ENCODE measurements around the gene TTPAL. TPM values are rescaled to one million over a fixed set of nuclear protein-coding genes. Genes with fewer than 3 reads are reported as not detected.

TTPAL gene
- total RNA-seq, 1 experiment from 2014 or later = 20.4 TPM

- Histone ChIP-seq H3K27ac (ENCODE audit: low read depth, low read length) (no peak overlapping the region), H3K9me2 (ENCODE audit: insufficient read depth) (no peaks in the 10 kb centered on the region), H3K27me3 (ENCODE audit: insufficient read depth, low read length) (no peaks in the 10 kb centered on the region), H2AFZ (ENCODE audit: low read depth, low read length, poor library complexity, severe bottlenecking) (peak overlapping the region; percentile 91), H3K4me2 (ENCODE audit: low read length) (no peak overlapping the region), H4K20me1 (ENCODE audit: insufficient read depth) (no peaks in the 10 kb centered on the region), H3K79me2 (ENCODE audit: insufficient read depth, low read length) (peaks cover 30% of the 10 kb centered on the region), H3K4me3 (replicated peaks in 1 of 2; ENCODE audit: low read depth in 1 of 2, low read length in 2 of 2) (no peak overlapping the region), H3K4me1 (ENCODE audit: control insufficient read depth in 1 of 2, insufficient read depth in 2 of 2, low read length in 2 of 2) (peaks cover 7 to 29% of the 10 kb centered on the region in 2 experiments), H3K9ac (ENCODE audit: low read length) (no peak overlapping the region), H3K9me3 (ENCODE audit: control insufficient read depth in 1 of 2, insufficient read depth in 1 of 2, low read depth in 1 of 2, low read length in 2 of 2) (no peaks in the 10 kb centered on the region), H3K36me3 (ENCODE audit: control insufficient read depth in 1 of 2, insufficient read depth in 2 of 2, low read length in 2 of 2) (no peaks in the 10 kb centered on the region)
- TF ChIP-seq REST (IDR thresholded peaks at IDR 0.05; ENCODE audit: low read depth) = no peak
- no peak for TF ChIP-seq RAD21 (IDR thresholded peaks at IDR 0.05; ENCODE audit: low read depth)
- no peak for TF ChIP-seq POLR2A (IDR thresholded peaks at IDR 0.05; ENCODE audit: borderline replicate concordance, extremely low read depth, insufficient read depth, insufficient read length)
- TF ChIP-seq SP1 (IDR thresholded peaks at IDR 0.05; ENCODE audit: low read depth) = no peak
- no peak for TF ChIP-seq ZBTB33 (IDR thresholded peaks at IDR 0.05; ENCODE audit: extremely low read depth, insufficient replicate concordance, low read length)
- TF ChIP-seq MAX (IDR thresholded peaks at IDR 0.05) = no peak
- TF ChIP-seq CBX3 (IDR thresholded peaks at IDR 0.05; ENCODE audit: low read depth) = no peak
- TF ChIP-seq ATF3 (IDR thresholded peaks at IDR 0.05) = no peak
- no peak for TF ChIP-seq POLR2AphosphoS5 (IDR thresholded peaks at IDR 0.05; ENCODE audit: low read depth, low read length)
- RAD21 ChIA-PET (ENCODE audit: low non-redundant PET in 1 of 2, low total read pairs in 2 of 2, uncharacterized antibody in 2 of 2, unreplicated experiment in 2 of 2) = no interaction called here
- CTCF ChIA-PET = no interaction called here
- no TSS peak for BruUV-seq (replicated peaks)
- intact Hi-C loops (cut with micrococcal nuclease) = no loop called here
- DNase-seq (ENCODE audit: low read depth, low spot score) (no peak), ATAC-seq (no peak)
- POLR2A ChIA-PET = no interaction called here
These were observed 48.1 kb downstream of the TTPAL start for GRCh38 chr20:44523746-44524145.

Measured in HCT116 (cell line).